CD4-positive, alpha-beta T cell treated with Interleukin-4 for 4 hours (primary cell): ENCODE results near the gene CENATAC.
"Not testable (repeated sequence)": the region's sequence is repeated elsewhere in the genome, so short reads cannot be mapped to it uniquely, and the experiment has no call there.

Experiments
- DNase-seq: peaks from one replicate; pipeline ENCODE4 v3.0.0-alpha.2; 2020

Gene CENATAC, protein sequence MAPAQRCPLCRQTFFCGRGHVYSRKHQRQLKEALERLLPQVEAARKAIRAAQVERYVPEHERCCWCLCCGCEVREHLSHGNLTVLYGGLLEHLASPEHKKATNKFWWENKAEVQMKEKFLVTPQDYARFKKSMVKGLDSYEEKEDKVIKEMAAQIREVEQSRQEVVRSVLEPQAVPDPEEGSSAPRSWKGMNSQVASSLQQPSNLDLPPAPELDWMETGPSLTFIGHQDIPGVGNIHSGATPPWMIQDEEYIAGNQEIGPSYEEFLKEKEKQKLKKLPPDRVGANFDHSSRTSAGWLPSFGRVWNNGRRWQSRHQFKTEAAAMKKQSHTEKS

DNA sequence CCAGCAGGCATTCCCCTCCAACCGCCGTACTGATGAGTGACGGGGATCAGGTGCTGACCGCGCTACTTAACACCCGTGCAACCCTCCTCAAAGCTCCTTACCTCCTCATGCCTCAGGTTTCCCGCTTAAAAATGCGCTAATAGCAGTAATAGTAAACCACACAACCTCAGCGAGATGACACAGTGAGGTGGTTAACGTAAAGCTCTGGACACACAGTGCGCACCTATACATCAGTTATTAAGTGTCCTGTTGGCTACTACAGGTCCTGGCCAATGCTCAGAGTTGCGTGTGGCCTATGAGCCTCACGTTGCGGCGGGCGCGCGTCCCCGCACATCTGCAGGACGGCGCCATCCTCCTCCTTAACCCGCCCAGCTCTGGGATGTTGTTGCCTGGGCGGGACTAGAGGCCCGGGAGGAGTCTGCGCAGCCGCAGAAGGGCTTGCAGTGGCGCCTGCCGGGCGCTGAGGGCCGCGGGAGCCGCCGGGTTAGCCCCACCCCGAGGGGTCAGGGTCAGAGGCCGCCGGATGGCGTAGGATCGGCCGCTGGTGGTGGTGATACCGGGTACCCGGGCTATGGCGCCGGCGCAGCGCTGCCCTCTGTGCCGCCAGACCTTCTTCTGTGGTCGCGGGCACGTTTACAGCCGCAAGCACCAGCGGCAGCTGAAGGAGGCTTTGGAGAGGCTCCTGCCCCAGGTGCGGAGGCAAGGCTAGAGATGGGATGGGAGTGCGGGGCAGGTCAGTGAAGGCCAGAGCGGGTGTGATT lies at the start of gene CENATAC:
TSS of gene CENATAC (plus strand) at position 512 of the 761 bp plus-strand sequence. CDS start at position 572, 60 bp downstream.
- DNase-seq, result peak; percentile 94

DNA sequence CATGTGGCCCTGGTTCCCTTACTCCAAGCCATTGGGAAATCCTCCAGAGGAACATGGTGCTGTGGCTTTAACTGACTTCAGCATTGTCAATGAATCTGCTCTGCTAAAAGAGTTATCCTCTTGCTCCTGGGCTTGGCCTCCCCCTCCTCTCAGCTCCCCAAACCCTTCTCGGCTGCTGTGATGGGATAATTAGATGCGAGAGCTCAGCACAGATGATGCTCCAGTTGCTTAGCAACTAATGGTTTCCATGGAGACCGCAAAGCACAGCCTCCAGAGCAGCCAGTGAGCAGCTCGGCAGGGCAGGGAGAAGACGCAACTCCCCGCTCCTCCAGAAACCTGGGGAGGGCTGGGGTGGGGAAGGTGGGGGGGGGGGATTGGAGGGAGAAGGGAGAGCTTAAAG lies 44.7 kb upstream of the CENATAC start:
- no peak for DNase-seq

GRCh38 chr11:118953976-118954375 lies 44.0 kb upstream of the CENATAC start:
- DNase-seq, result not testable (repeated sequence)

GRCh38 chr11:118956094-118956846 lies 41.7 kb upstream of the CENATAC start, which contains the start of gene UPK2:
TSS of gene UPK2 (plus strand) at chr11:118956298. CDS start at chr11:118956351, 53 bp downstream.
- peak; percentile 82 for DNase-seq

DNA sequence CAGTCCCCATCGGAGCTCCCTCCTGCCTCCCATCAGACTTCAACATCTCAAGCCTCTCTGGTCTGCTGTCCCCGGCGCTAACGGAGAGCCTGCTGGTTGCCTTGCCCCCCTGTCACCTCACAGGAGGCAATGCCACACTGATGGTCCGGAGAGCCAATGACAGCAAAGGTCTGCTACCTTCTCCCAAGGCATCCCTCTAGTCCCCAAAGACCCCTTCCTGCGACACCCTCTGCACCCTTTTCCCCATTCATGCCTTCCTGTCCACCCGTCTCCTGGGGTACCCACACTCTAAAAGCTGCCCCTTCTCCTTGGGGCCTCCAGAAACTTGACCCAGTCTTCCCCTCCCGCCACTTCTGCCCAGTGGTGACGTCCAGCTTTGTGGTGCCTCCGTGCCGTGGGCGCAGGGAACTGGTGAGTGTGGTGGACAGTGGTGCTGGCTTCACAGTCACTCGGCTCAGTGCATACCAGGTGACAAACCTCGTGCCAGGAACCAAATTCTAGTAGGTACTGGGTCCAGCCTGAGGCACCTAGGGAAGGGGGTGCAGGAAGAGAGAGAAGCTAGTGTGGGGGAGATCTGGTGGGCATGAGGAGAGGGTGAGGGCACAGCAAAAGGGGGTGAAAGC lies 41.0 kb upstream of the CENATAC start:
- DNase-seq, result no peak

GRCh38 chr11:118957549-118957948 lies 40.4 kb upstream of the CENATAC start:
- no peak for DNase-seq

DNA sequence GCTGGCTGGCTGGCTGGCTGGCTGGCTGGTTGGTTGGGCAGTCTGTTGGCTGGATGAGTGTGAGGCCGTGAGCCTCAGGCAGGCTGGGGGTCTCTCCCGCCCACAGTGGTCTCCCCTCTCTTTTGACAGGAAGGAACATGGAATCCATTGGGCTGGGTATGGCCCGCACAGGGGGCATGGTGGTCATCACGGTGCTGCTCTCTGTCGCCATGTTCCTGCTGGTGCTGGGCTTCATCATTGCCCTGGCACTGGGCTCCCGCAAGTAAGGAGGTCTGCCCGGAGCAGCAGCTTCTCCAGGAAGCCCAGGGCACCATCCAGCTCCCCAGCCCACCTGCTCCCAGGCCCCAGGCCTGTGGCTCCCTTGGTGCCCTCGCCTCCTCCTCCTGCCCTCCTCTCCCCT lies 40.0 kb upstream of the CENATAC start:
- DNase-seq, result no peak

DNA sequence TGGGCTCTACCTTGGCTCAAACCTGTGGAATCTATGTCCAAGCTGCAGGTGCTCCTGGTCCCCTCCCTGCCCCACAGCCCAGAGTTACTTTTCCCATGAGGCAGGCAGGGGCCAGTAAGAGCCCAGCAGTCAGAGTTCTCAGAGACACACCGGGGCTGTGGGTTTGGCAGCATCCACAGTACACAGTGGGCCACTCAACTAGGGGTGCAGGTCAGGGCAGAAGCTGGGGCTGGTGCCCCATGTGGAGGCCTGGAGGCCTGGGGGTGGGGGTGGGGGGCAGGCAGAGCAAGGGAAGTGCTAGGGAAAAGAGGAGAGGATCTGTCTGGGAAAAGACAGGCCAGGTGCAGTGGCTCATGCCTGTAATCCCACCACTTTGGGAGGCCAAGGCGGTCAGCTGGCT lies 39.4 kb upstream of the CENATAC start:
- no peak for DNase-seq

DNA sequence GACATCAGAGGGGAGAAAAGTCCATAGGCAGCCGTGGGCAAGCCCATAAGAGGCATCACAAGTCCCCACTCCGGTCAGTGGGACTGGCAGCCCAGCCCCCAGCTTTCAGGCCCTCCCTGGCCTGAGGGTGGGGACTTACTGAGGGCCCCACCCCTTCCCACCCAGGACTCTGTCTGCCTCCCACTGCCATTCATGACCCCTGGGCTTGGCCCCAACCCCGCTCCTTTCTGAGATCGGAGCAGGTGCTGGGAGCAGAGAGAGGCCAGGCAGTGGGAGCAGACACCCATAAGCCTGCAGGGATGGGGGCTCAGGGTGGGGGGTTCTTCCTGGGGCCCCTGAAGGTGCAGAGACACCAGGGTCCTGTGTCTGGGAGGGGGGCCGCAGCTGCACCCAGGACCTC lies 36.7 kb upstream of the CENATAC start:
- DNase-seq, result no peak

DNA sequence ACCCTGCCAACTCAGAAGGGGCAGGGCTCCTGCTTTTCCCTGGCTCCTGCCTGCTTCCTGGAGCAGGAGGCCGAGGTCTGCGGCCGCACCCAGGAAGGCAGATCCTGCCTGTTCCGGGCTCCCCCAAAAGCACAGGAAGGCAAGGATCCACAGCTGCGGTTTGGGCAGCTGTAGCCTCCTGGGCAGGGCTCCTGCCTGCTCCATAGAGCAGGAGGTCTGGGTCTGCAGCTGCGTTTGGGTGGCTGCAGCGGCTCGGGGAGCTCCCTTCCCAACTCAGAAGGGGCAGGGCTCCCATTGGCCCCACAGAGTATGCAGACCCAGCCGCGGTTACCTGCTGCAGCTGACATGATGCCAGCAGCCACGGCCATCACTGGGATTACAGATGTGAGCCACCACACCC lies 36.3 kb upstream of the CENATAC start:
- DNase-seq, result no peak

- not testable (repeated sequence) for DNase-seq
Observed at GRCh38 chr11:118969508-118969907, 28.4 kb upstream of the CENATAC start.

- DNase-seq, result no peak
Observed at GRCh38 chr11:118971646-118972045, 26.3 kb upstream of the CENATAC start, which contains the start of gene FOXR1. TSS of gene FOXR1 (plus strand) at chr11:118971761. CDS start at chr11:118971932, 171 bp downstream.

DNA sequence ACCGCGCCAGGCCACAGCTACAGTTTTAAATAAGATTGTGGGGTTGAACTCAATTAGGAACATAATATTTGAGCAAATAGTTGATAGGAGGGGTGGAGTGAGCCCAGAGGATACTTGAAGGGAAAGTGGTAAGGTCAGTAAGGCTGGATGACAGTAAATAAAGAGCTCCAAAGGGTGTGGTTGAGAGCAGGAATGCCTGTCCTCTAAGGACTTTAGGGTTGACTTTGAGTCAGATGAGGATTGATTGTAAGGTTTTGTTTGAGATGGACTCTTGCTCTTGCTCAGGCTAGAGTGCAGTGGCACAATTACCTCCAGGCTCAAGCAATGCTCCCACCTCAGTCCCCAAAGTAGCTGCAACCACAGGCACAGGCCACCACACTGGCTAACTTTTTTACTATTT lies 24.0 kb upstream of the CENATAC start:
- DNase-seq, result no peak

GRCh38 chr11:118975771-118976709 lies 21.9 kb upstream of the CENATAC start:
- no peak for DNase-seq

DNA sequence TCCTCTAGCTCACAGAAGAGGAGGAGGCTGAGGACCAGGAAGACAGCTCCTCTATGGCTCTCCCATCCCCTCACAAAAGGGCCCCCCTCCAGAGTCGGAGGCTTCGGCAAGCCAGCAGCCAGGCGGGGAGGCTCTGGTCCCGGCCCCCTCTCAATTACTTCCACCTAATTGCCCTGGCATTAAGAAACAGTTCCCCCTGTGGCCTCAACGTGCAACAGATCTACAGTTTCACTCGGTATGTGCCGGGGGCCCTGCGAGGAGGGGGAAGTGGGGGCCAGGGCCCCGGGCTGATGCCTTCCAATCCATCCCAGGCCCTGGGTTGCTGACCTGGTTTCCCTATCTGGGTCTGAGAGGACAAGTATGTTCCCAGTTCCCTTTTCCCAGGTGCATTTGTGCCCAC lies 18.5 kb upstream of the CENATAC start:
- DNase-seq, result no peak

DNA sequence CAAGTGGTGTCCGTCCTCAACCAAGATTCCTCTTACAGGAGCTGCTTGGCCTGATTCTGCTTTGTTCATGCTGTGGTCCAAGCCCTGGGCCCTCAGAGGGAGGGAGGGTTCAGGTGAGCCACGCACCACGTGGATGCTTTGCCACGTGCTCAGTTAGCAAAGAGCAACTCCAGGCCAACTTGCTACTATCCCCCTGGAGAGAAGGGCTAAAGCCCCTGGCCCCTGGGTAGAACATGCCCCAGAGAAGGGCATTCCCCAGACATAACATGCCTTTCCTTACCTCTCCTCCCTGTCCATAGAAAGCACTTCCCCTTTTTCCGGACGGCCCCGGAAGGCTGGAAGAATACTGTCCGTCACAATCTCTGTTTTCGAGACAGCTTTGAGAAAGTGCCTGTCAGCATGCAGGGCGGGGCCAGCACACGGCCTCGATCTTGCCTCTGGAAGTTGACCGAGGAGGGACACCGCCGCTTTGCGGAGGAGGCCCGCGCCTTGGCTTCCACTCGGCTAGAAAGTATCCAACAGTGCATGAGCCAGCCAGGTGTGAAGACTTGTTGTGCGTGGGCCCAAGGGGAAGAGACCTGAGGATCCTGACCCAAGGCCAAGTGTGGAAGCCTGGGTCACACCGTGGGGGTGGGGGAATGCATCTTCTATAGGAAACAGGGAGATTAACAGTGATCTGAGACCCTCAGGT lies 17.6 kb upstream of the CENATAC start:
- no peak for DNase-seq

DNA sequence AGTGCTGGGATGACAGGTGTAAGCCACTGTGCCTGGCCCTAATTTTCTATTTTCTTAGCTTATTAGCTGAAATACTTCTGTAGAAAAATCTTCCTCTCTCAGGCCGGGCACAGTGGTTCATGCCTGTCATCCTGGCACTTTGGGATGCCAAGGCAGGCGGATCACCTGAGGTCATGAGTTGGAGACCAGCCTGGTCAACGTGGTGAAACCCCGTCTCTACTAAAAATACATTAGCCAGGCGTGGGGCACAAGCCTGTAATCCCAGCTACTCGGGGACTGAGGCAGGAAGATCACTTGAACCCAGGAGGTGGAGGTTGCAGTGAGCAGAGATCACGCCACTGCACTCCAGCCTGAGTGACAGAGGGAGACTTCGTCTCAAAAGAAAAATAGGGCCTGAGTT lies 13.6 kb upstream of the CENATAC start:
- DNase-seq, result not testable (repeated sequence)

DNA sequence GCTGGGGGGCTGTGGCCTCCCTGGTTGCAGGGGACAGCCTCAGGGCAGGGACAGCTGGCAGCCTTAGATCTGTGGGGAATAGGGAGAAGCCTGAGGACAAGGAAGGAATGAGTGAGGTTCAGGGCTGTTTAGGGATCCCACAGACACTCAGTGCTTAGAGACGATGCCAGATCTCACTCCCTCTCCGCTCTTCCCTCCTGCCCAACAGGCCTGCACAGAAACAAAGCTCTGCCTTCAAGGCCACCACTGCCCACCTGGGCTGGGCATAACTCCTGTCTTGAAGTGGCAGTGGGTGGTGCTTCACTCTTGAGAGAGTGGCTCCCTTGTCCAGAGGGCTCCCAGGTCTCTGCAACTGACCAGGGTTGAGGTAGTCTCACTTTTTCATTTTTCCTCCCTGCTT lies 13.1 kb upstream of the CENATAC start:
- DNase-seq, result no peak

- no peak for DNase-seq
Observed at GRCh38 chr11:118988280-118988679, 9.7 kb upstream of the CENATAC start.

- DNase-seq, result not testable (repeated sequence)
Observed at GRCh38 chr11:118991486-118992038, 6.4 kb upstream of the CENATAC start.
